GM21576 (cell line): ENCODE data around the gene IFT57.

Experiments
- ATAC-seq: cut with Tn5 transposase; IDR thresholded peaks from one replicate; pipeline ENCODE4 v1.9.1; 2021; ENCODE audit warnings: mild to moderate bottlenecking, moderate library complexity; ENCODE audit not compliant: unreplicated experiment

The IFT57 gene

DNA sequence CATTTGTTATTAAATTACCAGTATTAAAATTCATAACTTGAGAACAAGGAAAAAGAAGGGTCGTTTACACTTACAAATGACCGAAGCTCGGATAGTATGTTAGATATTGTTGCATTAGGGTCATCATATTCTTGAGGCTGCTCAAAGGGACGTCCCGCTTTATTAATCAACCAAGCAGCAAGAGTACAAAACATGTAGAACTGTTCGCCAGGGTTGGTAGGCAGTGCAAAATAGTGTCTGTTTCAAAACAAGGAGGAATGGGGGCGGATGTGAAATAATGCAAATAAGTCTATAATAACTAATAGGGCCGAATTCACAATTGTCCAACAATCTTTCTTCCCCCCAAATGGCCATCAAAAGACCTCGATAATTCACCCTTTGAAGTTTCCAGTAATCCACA, 2.9 kb downstream of the IFT57 start:
- no peak for ATAC-seq

GRCh38 chr3:108218811-108219210, 3.4 kb downstream of the IFT57 start:
- no peak for ATAC-seq

DNA sequence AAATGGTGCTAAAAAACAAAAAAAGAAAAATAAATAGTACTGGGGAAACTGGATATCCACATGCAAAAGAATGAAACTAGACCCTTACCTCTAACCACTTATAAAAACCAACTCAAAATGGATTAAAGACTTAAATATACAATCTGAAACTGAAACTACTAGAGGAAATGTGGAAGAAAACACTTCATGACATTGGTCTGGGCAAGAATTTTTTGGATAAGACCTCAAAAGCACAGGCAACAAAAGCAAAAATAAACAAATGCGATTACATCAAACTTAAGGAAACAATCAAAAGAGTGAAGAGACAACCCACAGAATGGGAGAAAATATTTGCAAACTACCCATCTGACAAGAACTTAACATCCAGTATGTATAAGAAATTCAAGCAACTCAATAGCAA, 6.4 kb downstream of the IFT57 start:
- ATAC-seq = no peak

DNA sequence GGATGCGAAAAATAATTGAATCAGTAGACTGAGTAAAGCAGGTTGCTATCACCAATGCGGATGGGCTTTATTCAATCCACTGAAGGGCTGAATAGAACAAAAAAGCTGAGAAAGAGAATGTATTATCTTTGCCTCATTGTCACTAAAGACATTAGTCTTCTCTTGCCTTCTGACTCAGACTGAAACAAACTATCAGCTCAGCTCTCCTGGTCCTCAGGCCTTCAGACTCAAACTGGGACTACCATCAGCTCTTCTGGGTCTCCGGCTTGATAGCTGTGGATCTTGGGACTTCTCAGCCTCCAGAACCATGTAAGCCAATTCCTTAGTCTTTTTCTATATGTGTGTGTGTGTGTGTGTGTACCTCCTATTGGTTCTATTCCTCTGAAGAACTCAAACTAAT, 12.6 kb downstream of the IFT57 start:
- ATAC-seq = no peak

- ATAC-seq = peak; percentile 95
Measured at GRCh38 chr3:108208831-108209230, 13.4 kb downstream of the IFT57 start.

DNA sequence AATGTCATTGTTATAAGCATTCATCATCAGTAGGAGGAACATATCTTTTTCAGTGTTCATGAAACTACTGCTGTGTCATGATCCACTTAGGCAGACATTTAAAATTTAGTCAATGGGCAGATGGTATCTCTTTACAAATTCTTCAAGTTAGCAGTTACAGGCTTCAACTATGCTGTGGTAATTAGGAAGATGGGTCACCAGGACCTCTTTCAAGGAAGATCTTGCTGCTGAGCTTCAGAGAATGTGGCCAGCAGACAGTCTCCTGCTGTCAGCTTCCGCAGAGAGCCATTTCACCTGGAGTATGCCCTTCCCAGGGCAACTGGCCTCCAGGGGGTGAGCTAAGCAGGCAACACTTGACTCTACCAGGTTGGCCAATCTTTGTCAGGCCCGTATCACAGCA, 19.4 kb downstream of the IFT57 start:
- no peak for ATAC-seq

GRCh38 chr3:108202080-108202479, 20.1 kb downstream of the IFT57 start:
- ATAC-seq = no peak

- ATAC-seq = no peak
Measured at GRCh38 chr3:108201258-108201657, 21.0 kb downstream of the IFT57 start.

DNA sequence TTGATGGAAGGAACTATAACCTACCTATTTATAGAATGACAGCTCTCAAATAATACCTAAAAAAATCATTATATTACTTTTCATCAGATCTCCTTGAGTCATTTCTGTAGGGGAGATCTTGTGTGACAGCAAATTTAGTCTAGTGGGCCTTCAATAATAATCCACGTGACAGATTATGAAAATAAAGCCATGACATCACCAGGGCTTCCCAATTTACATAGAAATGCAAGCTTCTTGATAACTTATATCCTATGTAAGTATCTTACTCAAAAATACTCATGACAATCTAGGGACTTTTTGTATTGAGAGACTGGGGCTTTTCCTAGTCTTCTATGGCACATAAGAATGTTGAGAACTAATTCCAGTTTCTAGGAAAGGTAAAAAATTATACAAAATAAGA, 21.6 kb downstream of the IFT57 start:
- ATAC-seq = no peak

GRCh38 chr3:108200024-108200423, 22.2 kb downstream of the IFT57 start:
- ATAC-seq = no peak

GRCh38 chr3:108191394-108191793, 30.8 kb downstream of the IFT57 start:
- no peak for ATAC-seq

GRCh38 chr3:108190346-108190745, 31.9 kb downstream of the IFT57 start:
- no peak for ATAC-seq

DNA sequence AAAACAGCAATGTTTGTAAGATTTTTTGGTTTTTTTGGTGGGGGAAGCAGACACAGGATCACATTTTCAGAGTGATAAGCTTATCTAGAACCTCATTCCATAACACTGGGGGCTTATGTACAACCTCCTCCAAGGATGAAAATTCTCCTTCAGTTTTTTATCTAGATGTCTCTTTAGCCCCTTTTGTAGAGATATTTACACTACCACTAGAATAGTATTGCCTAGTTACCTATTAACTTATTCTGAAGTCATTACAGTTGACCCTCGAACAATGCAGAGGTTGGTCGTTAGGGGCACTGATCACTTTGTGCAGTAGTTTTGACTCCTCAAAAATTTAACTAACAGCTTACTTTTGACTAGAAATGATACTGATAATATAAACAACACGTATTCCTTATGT, 32.8 kb downstream of the IFT57 start:
- ATAC-seq = no peak

- ATAC-seq = no peak
Measured at GRCh38 chr3:108185536-108185935, 36.7 kb downstream of the IFT57 start.

DNA sequence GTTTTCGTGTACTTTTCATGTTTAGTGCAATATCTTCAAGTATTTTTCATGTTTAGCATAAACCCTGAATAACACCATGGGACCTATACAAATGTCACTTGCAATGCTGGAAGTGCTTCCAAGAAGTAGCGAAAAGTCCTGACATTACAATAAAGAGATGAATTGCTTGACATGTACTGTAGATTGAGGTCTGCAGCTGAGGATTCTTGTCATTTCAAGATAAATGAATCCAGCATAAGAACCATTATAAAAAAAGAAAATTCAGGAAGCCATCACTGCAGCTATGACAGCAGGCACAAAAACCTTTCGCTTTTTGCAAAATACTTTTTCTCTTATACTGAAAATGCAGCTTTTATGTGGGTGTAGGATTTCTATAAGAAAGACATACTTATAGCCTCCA, 37.4 kb downstream of the IFT57 start:
- no peak for ATAC-seq

GRCh38 chr3:108183971-108184370, 38.3 kb downstream of the IFT57 start:
- ATAC-seq = no peak

DNA sequence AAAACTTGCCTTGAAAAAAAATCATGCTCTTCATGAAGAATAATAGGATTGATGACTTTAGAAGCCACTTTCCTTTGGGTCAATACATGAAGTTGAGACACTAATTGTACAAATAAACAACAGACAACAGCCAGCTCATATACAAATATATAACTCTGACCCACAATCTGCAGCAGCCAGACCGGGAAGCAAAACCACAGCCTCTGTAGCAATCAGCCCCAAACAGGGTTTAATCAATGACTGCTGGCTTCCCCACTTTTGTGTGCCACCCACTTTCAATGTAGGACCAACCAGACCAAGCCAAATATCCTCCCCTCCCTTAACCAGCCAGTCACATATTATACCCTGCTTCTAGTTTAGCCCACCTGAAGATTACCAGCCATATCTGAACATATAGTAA, 39.0 kb downstream of the IFT57 start:
- no peak for ATAC-seq

GRCh38 chr3:108182339-108182738, 39.9 kb downstream of the IFT57 start:
- no peak for ATAC-seq

DNA sequence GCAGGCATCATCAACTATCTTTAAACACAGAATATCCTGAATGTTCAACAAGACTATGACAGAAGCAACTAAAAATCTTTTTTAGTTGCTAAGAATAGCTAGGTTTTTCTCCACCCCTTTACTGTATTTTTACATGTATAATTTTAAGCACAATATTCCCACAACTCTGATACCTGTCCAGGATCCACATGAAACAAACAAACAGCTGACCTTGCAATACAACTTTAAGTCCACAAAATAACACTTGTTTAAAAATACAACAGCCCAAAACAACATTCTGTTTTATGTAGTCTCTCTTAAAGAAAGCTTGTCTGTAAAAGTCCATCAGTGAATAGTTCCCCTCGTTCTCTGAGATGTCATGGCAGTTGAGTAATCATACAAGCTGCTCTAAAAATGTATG, 41.1 kb downstream of the IFT57 start:
- no peak for ATAC-seq

GRCh38 chr3:108180194-108180593, 42.0 kb downstream of the IFT57 start:
- ATAC-seq = no peak

DNA sequence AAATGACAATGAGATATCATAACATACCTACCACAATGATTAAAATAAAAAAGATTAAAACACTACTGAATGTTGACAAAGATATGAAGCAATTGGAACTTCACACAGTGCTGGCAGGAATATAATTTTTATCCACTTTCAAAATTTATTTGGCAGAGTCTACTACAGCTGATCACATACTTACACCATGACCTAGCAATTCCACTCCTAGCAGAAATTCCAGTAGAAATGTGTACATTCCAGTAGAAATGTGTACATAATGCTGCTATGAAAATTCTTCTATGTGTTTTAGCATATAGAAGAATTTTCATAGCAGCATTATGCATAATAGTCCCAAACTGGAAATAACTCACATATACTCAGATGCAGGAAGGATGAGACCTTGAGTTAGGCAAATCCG, 43.5 kb downstream of the IFT57 start:
- no peak for ATAC-seq

DNA sequence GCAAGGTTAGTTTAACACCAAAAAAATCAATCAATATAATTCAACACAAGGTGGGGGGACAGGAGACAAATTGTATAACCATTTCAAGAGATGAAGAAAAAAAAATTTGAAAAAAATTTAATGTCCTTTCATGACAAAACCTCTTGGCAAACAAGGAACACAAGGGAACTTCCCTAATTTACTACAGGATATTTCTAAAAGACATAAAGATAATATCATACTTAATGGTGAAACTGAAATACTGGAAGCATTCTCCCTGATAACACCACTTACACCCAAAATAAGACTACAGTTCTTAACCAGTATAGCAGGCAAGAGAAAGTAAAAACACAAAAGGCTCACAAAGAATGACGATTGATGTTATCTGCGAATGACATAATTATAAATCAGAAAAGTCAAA, 44.7 kb downstream of the IFT57 start:
- no peak for ATAC-seq

DNA sequence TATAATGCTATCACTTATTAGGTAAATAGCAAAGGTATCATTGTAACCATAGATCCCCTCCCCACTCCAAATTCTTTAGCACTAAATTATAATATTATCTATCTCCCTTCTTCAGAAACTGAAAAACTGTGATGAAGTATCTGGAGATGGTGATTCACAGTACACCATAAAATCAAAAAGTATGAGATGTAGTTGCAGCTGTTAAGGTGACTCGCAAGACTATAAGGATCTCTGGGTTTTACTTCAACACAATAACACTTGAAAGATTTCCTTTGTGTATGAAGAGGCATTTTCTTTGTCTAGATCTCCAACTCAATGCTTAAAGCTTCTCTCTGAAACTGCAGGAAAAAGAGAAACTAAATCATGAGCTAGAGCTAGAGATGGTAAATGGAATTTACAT, 46.9 kb downstream of the IFT57 start:
- ATAC-seq = no peak

- no peak for ATAC-seq
Measured at GRCh38 chr3:108171106-108171505, 51.1 kb downstream of the IFT57 start.
